ENCODE results near the gene SAPCD2.
A peak's percentile ranks its signal among the peaks of the same experiment; 100 is the strongest.

The SAPCD2 gene

DNA sequence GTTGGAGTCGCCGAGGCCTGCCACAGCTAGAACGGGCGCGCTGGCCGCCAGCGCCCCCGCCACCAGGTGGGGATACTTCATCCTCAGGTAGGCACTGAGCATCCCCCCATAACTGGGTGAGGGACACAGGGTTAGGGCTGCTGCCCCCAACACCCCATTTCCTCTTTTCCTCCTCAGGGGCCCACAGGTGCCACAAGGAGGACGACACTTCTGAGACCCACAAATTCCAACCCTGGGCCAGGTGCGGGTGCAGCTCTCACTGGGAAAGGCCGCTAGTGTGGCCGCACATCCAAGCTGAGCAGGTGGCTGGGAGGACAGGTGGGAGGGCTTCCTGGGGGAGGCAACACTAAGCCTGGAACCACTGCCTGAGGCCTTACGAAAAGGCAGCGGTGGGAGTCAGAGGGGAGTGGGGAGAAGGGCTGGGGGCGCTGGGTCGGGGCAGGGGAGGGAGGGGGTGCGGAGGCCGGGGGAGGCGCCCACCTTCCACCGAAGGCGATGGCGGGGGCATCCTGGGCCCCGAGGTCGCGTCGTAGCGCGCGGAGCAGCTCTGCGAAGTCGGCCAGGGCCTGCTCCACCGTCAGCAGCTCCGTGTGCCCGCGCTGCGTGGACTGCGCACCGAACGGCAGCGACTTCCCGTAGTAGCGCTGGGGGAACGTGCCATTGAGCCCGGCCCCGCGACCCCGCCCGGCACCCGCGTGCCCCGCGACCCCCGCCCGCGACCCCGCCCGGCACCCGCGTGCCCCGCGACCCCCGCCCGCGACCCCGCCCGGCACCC is 43.2 kb upstream of the SAPCD2 start:
- FAIRE-seq (no peak), DNase-seq (ENCODE audit: insufficient read length, low spot score) (no peak)
- TF ChIP-seq POU2F2 (IDR thresholded peaks at IDR 0.05; ENCODE audit: low read depth, low read length) (no peak), SPI1 (IDR thresholded peaks at IDR 0.05; ENCODE audit: low read depth, low read length) (peak; percentile 49), POLR2A (IDR thresholded peaks at IDR 0.05; ENCODE audit: low read depth, low read length) (no peak), PAX5 (IDR thresholded peaks at IDR 0.05; ENCODE audit: insufficient read depth, low read length, severe bottlenecking) (no peak)

DNA sequence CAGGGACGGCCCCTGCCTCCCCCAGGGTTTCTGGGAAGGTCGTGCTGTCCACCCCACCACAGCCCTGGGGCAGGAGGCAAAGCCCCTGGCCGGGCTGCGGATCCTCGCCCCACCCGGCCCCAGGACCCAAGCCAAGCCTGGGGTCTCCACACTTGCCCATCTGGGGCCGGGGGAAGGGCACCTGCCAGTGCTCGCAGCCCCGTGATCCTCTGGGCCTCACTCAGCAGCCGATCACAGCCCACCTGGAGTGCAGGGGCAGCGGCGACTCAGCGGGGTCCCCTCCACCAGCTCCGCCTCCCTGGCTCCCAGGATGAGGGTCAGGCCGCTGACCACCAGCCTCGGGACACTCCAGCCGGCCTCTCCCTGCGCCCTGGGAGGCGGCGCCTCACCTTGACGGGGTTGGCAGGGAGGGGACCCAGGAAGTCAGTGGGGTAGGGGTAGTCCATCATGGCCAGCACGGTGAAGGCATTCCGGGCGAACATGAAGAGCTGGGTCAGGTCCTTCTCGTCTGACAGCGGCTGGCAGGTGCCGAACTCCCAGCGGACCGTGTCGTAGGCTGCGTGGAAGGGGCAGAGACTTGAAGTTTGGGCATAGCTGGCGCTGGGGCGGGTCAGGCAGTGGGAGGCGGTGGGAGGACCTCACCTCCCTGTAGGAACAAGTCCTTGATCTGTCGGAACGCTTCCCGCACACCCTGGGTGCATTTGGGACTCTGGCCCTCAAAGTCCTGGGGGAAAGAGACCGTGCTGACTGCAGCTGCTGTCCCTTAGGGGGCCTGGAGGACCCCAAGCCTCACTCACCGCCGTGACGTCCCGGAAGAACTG is 42.4 kb upstream of the SAPCD2 start:
- DNase-seq (ENCODE audit: insufficient read length, low spot score) = no peak
- no peak for TF ChIP-seq POU2F2 (IDR thresholded peaks at IDR 0.05; ENCODE audit: low read depth, low read length)
- no peak for TF ChIP-seq POLR2AphosphoS5 (IDR thresholded peaks at IDR 0.05; ENCODE audit: low read depth, low read length)
- no peak for TF ChIP-seq POLR2A (IDR thresholded peaks at IDR 0.05; ENCODE audit: low read depth, low read length)
- no peak for TF ChIP-seq PAX5 (IDR thresholded peaks at IDR 0.05; ENCODE audit: insufficient read depth, low read length, severe bottlenecking)
- no peak for TF ChIP-seq TAF1 (IDR thresholded peaks at IDR 0.05; ENCODE audit: low read depth, low read length)
- TF ChIP-seq SPI1 (IDR thresholded peaks at IDR 0.05; ENCODE audit: low read depth, low read length) = no peak
- no peak for FAIRE-seq

DNA sequence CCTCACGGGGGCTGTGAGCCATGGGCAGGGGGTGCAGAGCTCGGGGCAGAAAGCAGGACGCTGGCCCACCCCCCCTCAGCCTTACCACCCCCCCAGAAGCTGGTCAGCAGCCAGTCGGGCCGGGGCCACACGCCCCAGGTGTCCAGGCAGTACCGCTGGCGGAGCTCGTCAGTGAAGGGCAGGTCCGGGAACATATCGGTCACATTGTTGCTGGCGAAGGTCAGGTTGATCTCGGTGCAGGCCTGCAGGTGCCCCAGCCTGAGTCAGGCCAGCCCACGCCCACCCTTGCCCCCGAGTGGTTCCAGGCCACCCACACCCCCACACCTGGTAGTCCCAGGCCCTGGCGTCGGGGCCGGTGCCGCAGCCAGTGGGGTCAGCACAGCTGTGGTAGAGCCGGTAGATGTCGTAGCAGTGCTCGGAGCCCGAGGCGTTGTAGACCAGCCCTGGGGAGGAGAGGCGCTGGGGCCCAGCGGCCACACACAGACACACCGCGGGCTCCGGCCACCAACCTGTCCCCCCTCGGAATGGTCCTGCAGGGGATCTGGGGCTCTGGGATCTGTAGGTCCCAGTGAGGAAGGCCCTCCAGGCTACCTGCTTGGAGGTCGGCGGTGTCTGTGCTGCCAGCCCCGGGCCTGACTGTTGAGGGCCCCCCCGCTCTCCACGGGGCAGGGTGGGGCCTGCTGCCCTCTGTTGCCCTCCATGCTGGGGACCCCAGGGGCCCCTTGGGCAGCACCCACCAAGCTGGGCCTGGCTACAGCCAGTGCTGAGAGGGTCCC is 41.6 kb upstream of the SAPCD2 start:
- FAIRE-seq (no peak), DNase-seq (ENCODE audit: insufficient read length, low spot score) (no peak)
- TF ChIP-seq TAF1 (IDR thresholded peaks at IDR 0.05; ENCODE audit: low read depth, low read length) = no peak
- TF ChIP-seq POU2F2 (IDR thresholded peaks at IDR 0.05; ENCODE audit: low read depth, low read length) = no peak
- TF ChIP-seq POLR2A (IDR thresholded peaks at IDR 0.05; ENCODE audit: low read depth, low read length) = no peak
- no peak for TF ChIP-seq PAX5 (IDR thresholded peaks at IDR 0.05; ENCODE audit: insufficient read depth, low read length, severe bottlenecking)
- TF ChIP-seq POLR2AphosphoS5 (IDR thresholded peaks at IDR 0.05; ENCODE audit: low read depth, low read length) = no peak
- no peak for TF ChIP-seq SPI1 (IDR thresholded peaks at IDR 0.05; ENCODE audit: low read depth, low read length)

- DNase-seq (ENCODE audit: insufficient read length, low spot score) (no peak), FAIRE-seq (no peak)
- TF ChIP-seq SPI1 (IDR thresholded peaks at IDR 0.05; ENCODE audit: low read depth, low read length) = no peak
Observed at GRCh38 chr9:137110911-137111787, 40.8 kb upstream of the SAPCD2 start.

DNA sequence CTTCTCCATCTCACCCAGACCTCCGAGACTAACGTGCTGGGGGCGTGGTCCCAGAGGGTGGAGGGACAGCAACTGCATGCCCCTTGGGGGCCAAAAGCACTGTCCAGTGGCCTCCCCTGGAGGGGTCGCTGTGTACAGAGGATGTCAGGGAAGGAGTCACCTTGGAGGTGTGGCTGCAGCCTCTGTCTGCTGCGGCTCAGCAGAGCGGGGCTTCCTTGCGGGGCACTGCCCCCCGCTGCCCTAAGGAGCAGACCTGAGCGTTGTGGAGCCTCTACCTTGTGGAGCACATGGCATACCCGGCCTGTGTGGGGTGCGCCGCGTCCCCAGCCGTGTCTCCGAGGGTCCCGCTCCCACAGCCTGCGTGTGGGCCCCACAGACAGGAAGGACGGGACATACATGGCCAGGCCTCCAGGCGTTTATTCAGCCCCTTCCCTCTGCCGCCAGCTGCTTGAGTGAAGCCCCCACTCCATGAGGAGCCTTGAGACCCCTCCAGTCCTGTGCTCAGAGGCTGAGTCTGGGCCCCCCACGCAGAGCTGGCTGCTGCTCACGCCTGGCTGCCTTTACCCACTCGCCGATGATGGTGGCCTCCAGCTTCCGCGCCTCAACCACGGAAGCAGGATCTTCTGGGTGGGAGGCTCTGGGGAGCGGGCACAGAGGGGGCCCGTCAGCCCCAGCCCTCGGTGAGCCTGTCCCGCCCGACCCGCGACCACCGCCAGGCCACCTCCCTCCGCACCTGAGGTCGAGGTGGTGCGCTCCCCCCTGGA is 40.0 kb upstream of the SAPCD2 start:
- DNase-seq (ENCODE audit: insufficient read length, low spot score) (no peak), FAIRE-seq (no peak)
- TF ChIP-seq POLR2AphosphoS5 (IDR thresholded peaks at IDR 0.05; ENCODE audit: low read depth, low read length) = no peak
- TF ChIP-seq SPI1 (IDR thresholded peaks at IDR 0.05; ENCODE audit: low read depth, low read length) = no peak
- no peak for TF ChIP-seq PAX5 (IDR thresholded peaks at IDR 0.05; ENCODE audit: insufficient read depth, low read length, severe bottlenecking)
- TF ChIP-seq POLR2A (IDR thresholded peaks at IDR 0.05; ENCODE audit: low read depth, low read length) = no peak
- TF ChIP-seq POU2F2 (IDR thresholded peaks at IDR 0.05; ENCODE audit: low read depth, low read length) = no peak
- no peak for TF ChIP-seq TAF1 (IDR thresholded peaks at IDR 0.05; ENCODE audit: low read depth, low read length)

DNA sequence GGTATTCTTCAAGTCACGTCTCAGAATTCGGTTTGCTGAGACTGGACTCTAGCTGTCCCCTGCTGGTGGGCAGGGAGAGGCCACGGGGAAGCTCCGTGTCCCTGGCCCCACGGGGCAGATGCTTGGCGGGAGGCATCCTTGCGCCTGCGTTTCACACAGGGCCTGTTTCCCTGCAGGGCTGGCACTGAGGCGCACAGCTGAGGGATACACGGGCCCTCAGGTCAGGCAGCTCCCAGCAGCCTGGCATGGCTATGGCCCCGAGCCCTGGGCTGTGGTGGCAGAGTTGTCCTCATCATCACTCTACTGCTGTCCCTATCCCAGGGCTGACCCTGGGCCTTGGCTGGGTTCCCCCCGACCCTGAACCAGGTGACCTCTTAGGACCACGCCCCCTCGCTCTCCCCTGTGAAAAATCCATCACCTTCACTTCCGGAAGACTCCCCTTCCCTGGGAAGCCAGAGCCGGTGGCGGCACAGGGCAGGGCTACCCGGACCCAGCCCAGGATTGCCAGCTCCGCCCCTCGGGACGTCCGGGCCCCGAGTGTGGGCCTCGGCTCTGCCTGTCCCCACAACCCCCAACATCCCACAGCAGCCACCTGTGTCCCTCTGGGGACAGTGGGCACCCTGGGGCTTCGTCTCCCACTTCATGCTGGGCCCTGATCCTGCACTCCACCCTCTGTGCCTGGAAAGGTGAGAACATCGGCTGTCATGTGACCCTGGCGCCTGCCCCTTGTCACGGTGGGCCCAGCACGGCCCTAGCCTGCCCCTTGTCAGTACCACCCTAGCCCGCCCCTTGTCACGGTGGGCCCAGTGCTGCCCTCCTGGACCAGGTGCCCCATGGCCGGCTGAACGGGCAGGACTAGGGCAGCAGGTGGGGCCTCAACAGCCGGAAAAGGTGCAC is 39.1 kb upstream of the SAPCD2 start:
- no peak for DNase-seq (ENCODE audit: insufficient read length, low spot score)
- no peak for FAIRE-seq
- TF ChIP-seq POLR2A (IDR thresholded peaks at IDR 0.05; ENCODE audit: low read depth, low read length) (peak; percentile 31; the same call in 1 of the 2 replicates), PAX5 (IDR thresholded peaks at IDR 0.05; ENCODE audit: insufficient read depth, low read length, severe bottlenecking) (no peak)

DNA sequence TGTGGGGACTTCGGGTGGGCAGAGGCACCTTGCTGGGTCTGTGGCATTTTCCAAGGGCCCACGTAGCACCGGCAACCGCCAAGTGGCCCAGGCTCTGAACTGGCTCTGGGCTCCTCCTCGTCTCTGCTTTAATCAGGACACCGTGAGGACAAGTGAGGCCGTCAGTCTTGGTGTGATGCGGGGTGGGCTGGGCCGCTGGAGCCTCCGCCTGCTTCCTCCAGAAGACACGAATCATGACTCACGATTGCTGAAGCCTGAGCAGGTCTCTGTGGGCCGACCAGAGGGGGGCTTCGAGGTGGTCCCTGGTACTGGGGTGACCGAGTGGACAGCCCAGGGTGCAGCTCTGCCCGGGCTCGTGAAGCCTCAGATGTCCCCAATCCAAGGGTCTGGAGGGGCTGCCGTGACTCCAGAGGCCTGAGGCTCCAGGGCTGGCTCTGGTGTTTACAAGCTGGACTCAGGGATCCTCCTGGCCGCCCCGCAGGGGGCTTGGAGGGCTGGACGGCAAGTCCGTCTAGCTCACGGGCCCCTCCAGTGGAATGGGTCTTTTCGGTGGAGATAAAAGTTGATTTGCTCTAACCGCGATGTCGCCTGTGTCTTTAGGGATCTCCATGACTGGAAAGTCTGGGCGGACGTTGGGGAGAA is 38.4 kb upstream of the SAPCD2 start:
- no peak for FAIRE-seq
- no peak for DNase-seq (ENCODE audit: insufficient read length, low spot score)
- no peak for TF ChIP-seq POLR2AphosphoS5 (IDR thresholded peaks at IDR 0.05; ENCODE audit: low read depth, low read length)
- TF ChIP-seq SPI1 (IDR thresholded peaks at IDR 0.05; ENCODE audit: low read depth, low read length) = no peak
- TF ChIP-seq TAF1 (IDR thresholded peaks at IDR 0.05; ENCODE audit: low read depth, low read length) = no peak
- TF ChIP-seq POLR2A (IDR thresholded peaks at IDR 0.05; ENCODE audit: low read depth, low read length) = no peak
- no peak for TF ChIP-seq PAX5 (IDR thresholded peaks at IDR 0.05; ENCODE audit: insufficient read depth, low read length, severe bottlenecking)
- no peak for TF ChIP-seq POU2F2 (IDR thresholded peaks at IDR 0.05; ENCODE audit: low read depth, low read length)

All from GM12891 (cell line).